ENCODE results near the gene KLF3. TPM values are rescaled to one million over a fixed set of nuclear protein-coding genes. Genes with fewer than 3 reads are reported as not detected.

Gene KLF3
- total and polyA plus RNA-seq, 2 experiments from 2014 or later, result 68.4 to 77.3 TPM

GRCh38 chr4:38728631-38729141 is 64.7 kb downstream of the KLF3 start:
- no peak overlapping the region for H2AFZ ChIP-seq
- no peaks in the 10 kb centered on the region for H3K9me2 ChIP-seq (replicated peaks; ENCODE audit: insufficient read depth)
- no peaks in the 10 kb centered on the region for H3K4me1 ChIP-seq (ENCODE audit: insufficient read depth)
- H3K4me3 ChIP-seq, result no peak overlapping the region
- 54% methylated on average over 4 of the region's 4 CpGs for WGBS (ENCODE audit: low lambda C conversion rate, missing lambda C conversion rate)
- no peaks in the 10 kb centered on the region for H3K9me3 ChIP-seq (ENCODE audit: low read depth)
- peak; percentile 13 for DNase-seq (ENCODE audit: low spot score)
- TF ChIP-seq EZH2 (IDR thresholded peaks at IDR 0.05; ENCODE audit: borderline replicate concordance), result no peak
- TF ChIP-seq EZH2phosphoT487 (IDR thresholded peaks at IDR 0.05; ENCODE audit: low read depth, severe bottlenecking, unreplicated experiment), result no peak
- peak; percentile 7 for TF ChIP-seq CTCF (IDR thresholded peaks at IDR 0.05; ENCODE audit: poor library complexity)
- no peaks in the 10 kb centered on the region for H3K27me3 ChIP-seq
- no peak overlapping the region for H3K27ac ChIP-seq
- no peaks in the 10 kb centered on the region for H3K36me3 ChIP-seq (replicated peaks; ENCODE audit: insufficient read depth, low read depth)
- H3K79me2 ChIP-seq, result no peaks in the 10 kb centered on the region
- H3K4me2 ChIP-seq, result no peak overlapping the region
- no peaks in the 10 kb centered on the region for H4K20me1 ChIP-seq (ENCODE audit: insufficient read depth, poor library complexity, severe bottlenecking)

GRCh38 chr4:38730493-38730829 is 66.5 kb downstream of the KLF3 start:
- no peaks in the 10 kb centered on the region for H3K36me3 ChIP-seq (replicated peaks; ENCODE audit: insufficient read depth, low read depth)
- H3K27ac ChIP-seq, result peak overlapping the region; percentile 28
- no peaks in the 10 kb centered on the region for H4K20me1 ChIP-seq (ENCODE audit: insufficient read depth, poor library complexity, severe bottlenecking)
- H3K79me2 ChIP-seq, result no peaks in the 10 kb centered on the region
- H3K9me2 ChIP-seq (replicated peaks; ENCODE audit: insufficient read depth), result no peaks in the 10 kb centered on the region
- no peak overlapping the region for H2AFZ ChIP-seq
- no peaks in the 10 kb centered on the region for H3K9me3 ChIP-seq (ENCODE audit: low read depth)
- H3K4me2 ChIP-seq, result no peak overlapping the region
- no peaks in the 10 kb centered on the region for H3K4me1 ChIP-seq (ENCODE audit: insufficient read depth)
- no peak for DNase-seq (ENCODE audit: low spot score)
- no peaks in the 10 kb centered on the region for H3K27me3 ChIP-seq
- TF ChIP-seq EZH2phosphoT487 (IDR thresholded peaks at IDR 0.05; ENCODE audit: low read depth, severe bottlenecking, unreplicated experiment) (no peak), CTCF (IDR thresholded peaks at IDR 0.05; ENCODE audit: poor library complexity) (no peak), EZH2 (IDR thresholded peaks at IDR 0.05; ENCODE audit: borderline replicate concordance) (no peak)
- 93% methylated on average over 4 of the region's 4 CpGs for WGBS (ENCODE audit: low lambda C conversion rate, missing lambda C conversion rate)
- no peak overlapping the region for H3K4me3 ChIP-seq

DNA sequence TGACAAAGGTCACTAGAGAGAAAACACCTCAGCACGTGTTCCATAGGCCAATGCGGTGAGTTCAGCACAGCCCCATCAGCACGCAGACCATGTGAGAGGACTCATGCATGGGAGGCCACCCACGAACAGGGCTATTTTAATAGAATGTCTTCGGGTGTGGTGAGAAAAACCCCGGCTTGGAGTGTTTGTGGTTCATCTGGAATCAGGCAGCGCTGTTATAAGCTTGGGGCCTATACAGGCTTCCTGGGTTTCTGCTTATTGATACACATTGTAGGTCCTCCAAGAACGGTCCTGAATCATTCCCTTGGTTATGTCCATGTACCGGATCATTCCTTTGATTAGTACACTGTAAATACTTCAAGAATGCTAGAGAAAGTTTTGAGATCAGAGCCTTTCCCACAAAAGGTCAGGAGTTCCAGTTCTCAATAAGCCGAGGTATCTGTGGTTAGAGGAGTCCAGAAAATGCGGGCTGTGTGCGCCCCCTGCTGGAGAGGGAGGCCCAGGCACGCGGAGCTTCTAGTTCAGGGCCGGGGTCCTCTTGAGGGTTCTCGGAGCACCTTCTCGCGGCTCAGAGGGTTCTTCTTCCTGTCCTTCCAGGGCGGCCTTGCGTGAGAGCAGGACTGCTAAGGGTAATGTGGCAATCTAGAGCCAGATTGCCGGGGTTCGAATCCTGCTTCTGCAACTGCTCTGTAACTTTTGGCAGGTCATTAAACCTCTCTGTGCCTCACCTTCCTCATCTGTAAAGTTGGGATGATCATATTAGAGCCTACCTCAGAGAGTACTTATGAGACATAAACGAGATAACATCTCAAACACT is 67.0 kb downstream of the KLF3 start:
- no peaks in the 10 kb centered on the region for H3K79me2 ChIP-seq
- no peaks in the 10 kb centered on the region for H4K20me1 ChIP-seq (ENCODE audit: insufficient read depth, poor library complexity, severe bottlenecking)
- TF ChIP-seq CTCF (IDR thresholded peaks at IDR 0.05; ENCODE audit: poor library complexity) (peak; percentile 97), EZH2 (IDR thresholded peaks at IDR 0.05; ENCODE audit: borderline replicate concordance) (no peak)
- no peaks in the 10 kb centered on the region for H3K4me1 ChIP-seq (ENCODE audit: insufficient read depth)
- no peaks in the 10 kb centered on the region for H3K9me2 ChIP-seq (replicated peaks; ENCODE audit: insufficient read depth)
- H2AFZ ChIP-seq, result no peak overlapping the region
- no peaks in the 10 kb centered on the region for H3K27me3 ChIP-seq
- peak overlapping the region; percentile 28 for H3K27ac ChIP-seq
- no peak overlapping the region for H3K4me3 ChIP-seq
- peak; percentile 81 for DNase-seq (ENCODE audit: low spot score)
- no peaks in the 10 kb centered on the region for H3K9me3 ChIP-seq (ENCODE audit: low read depth)
- WGBS (ENCODE audit: low lambda C conversion rate, missing lambda C conversion rate), result 35% methylated on average over 23 of the region's 23 CpGs
- no peaks in the 10 kb centered on the region for H3K36me3 ChIP-seq (replicated peaks; ENCODE audit: insufficient read depth, low read depth)
- H3K4me2 ChIP-seq, result no peak overlapping the region

Data from hepatocyte (in vitro differentiated cells).